Measurements from ENCODE around the gene GATD1.

DNA sequence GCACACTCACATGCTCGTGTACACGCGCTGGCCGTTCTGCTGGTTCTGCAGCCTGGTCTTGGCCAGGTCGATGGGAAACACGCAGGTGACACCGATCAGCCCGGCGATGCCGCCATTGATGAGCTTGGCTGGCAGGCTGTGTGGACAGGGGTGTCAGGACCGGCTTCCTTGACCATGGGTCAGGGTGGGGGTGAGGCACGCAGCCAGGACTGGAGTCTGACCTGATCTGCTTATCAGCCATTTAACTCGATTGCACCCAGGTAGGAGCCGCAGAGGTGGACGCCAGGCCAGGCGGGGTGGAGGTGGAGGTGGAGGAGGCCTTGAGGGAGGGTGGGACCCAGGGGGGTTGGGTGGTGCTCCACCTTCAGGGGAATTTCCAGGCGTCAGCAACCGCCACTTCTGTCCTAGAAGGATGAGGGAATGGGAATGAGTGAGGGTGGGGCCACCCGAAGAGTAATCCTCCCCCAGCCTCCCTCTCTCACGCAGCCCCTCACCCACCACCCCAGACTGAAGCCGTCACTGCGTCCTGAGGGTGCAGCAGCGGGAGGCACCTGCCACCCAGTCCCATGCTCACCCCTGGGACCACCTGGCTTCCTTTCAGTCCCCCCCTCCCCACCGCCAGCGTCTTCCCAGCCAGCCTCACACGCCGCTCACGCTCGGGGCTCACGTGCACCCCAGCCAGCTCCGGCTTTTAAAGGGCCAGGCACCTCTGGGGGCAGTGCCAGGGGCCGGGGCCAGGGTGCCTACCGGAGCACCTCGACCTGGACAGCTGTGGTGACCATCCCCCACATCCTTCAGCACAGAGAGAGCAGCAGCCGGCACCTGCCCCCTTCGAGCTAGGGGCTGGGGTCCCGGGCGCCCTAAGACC lies 17.7 kb upstream of the GATD1 start:
- TF ChIP-seq, protein P1, sequence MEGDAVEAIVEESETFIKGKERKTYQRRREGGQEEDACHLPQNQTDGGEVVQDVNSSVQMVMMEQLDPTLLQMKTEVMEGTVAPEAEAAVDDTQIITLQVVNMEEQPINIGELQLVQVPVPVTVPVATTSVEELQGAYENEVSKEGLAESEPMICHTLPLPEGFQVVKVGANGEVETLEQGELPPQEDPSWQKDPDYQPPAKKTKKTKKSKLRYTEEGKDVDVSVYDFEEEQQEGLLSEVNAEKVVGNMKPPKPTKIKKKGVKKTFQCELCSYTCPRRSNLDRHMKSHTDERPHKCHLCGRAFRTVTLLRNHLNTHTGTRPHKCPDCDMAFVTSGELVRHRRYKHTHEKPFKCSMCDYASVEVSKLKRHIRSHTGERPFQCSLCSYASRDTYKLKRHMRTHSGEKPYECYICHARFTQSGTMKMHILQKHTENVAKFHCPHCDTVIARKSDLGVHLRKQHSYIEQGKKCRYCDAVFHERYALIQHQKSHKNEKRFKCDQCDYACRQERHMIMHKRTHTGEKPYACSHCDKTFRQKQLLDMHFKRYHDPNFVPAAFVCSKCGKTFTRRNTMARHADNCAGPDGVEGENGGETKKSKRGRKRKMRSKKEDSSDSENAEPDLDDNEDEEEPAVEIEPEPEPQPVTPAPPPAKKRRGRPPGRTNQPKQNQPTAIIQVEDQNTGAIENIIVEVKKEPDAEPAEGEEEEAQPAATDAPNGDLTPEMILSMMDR (tag by site-specific recombination; IDR thresholded peaks at IDR 0.05) = no peak
- TF ChIP-seq ZNF558 (tag by site-specific recombination; IDR thresholded peaks at IDR 0.05) (no peak), REPIN1 (tag by site-specific recombination; IDR thresholded peaks at IDR 0.05; ENCODE audit: low read depth) (no peak), ZSCAN30 (tag by site-specific recombination; IDR thresholded peaks at IDR 0.05) (no peak), SALL2 (tag by site-specific recombination; IDR thresholded peaks at IDR 0.05; ENCODE audit: borderline replicate concordance) (no peak), KLF1 (tag by site-specific recombination; IDR thresholded peaks at IDR 0.05) (peak; percentile 51), MYNN (tag by site-specific recombination; IDR thresholded peaks at IDR 0.05; ENCODE audit: borderline replicate concordance) (no peak)

Measured in HEK293 (cell line).